Retinal pigment epithelial cell (primary cell): ENCODE data around the gene ME3.
A peak's percentile ranks its signal among the peaks of the same experiment; 100 is the strongest.

ENCODE experiments used
- DNase-seq: peaks from one replicate; pipeline ENCODE4 v3.0.0-alpha.2; 2010; ENCODE audit warnings: low read depth
- H3K4me3 ChIP-seq: 2 replicates; pipeline ENCODE4 v1.5.1; 2011; ENCODE audit warnings: mild to moderate bottlenecking, low read length, control low read depth, moderate library complexity
- TF ChIP-seq, protein P1 (sequence below): conservative IDR thresholded peaks from 2 replicates; pipeline ENCODE4 v1.5.1; 2011; ENCODE audit warnings: low read depth, low read length, control low read depth, inconsistent platforms

Gene ME3

DNA sequence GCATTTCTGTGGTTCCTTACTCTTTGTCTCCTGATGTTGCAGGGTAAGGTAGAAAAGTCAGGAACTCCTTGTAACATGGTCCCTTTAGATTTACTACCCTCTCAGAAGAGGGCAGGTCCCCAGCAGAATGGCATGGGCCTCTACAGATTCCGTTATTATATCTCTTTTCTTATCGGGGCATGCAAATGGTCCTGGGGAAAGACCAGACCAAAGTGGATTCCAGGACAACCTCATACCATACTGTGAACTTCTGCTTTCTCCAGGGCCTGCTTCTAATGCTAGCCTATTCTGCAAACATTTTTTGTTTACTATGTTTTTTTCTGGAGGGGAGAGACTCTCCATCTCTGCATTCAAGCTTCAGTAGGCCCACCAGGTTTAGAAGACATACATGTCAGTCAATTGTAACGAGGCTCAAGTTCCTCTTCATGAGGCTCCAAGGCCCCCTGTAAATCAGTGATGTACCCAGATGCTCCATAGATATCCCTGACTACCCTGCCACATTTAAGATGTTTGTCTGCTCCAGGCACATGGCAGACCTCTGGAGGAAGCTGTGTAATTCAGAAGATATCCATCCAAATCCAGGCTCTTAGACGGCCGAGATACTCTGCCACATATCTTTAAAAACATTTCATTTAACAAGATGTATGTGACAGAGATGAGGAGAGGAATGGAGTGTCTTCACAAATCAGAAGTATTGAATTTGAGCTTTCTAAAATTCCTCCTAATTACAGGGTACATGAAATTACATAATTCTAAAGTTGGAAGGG lies 8.5 kb upstream of the ME3 start:
- TF ChIP-seq, protein P1, sequence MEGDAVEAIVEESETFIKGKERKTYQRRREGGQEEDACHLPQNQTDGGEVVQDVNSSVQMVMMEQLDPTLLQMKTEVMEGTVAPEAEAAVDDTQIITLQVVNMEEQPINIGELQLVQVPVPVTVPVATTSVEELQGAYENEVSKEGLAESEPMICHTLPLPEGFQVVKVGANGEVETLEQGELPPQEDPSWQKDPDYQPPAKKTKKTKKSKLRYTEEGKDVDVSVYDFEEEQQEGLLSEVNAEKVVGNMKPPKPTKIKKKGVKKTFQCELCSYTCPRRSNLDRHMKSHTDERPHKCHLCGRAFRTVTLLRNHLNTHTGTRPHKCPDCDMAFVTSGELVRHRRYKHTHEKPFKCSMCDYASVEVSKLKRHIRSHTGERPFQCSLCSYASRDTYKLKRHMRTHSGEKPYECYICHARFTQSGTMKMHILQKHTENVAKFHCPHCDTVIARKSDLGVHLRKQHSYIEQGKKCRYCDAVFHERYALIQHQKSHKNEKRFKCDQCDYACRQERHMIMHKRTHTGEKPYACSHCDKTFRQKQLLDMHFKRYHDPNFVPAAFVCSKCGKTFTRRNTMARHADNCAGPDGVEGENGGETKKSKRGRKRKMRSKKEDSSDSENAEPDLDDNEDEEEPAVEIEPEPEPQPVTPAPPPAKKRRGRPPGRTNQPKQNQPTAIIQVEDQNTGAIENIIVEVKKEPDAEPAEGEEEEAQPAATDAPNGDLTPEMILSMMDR = no peak
- DNase-seq = no peak
- H3K4me3 ChIP-seq = no peak overlapping the region

DNA sequence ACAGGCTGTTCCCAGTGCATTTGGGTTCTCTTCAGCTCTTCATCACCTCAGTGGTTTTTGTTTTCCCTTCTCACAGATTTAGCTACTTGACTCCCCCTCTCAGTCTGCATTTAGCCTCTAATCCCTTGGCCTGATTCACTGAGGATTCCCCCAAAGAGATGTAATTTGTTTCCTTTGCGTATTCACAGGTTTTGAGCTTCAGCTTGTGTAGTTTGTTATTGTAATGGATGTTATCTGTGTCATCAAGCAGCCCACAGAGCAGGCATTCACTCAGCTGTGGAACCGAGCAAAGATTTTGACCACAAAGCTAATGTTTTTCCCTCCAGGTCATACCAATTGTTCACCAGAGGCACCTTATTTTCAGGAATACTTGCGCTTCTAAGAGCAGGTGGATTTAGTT lies 6.4 kb upstream of the ME3 start:
- no peak overlapping the region for H3K4me3 ChIP-seq
- DNase-seq = no peak
- TF ChIP-seq, protein P1 = no peak

DNA sequence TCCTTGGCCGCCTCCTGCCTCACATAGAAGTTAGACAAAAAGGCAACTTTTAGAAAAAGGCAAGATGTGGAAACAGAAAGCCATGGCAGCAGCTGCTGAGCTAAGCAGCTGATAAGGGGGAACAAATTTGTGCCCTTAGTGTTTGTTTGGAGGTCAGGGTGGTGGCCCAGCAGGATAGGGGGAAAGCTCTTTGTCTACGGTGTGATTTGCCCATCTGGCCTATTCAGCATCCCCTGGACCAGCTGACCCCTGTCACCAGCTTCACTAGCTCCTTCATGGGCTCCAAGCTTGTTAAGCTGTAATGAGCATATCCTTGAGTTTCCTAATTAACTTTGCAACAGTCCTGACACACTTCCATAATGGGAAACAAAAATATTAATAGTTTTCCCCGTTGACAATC lies 5.9 kb upstream of the ME3 start:
- no peak overlapping the region for H3K4me3 ChIP-seq
- TF ChIP-seq, protein P1 = no peak
- DNase-seq = no peak

DNA sequence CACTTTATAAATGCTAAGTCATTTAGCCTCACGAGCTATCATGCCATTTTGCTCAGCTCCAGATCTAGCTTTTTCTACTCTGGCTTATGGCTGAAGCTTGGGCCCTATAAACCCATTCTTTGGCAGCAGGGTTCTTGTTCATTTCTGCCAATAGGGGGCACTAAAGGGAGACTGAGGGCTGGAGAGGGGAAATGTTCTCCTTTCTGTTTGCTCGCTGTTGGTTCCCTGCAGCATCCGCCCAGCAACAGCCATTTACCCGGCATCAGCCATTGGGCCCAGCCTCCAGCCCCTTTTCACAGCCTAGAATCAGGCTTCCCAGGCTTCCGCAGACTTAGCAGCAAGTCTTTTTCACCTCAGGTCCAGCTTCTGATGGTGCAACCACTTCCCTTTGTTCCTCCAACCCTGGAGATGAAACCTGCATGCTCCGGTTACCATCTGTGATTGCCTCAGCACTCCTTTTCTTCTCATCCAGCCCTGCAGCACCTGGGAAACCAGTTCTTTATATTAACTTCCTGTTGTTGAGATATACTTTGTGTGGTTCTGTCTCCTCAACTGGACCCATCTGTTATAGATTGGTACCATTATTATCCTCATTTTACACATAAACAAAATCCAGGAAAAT lies 4.2 kb upstream of the ME3 start:
- no peak overlapping the region for H3K4me3 ChIP-seq
- no peak for DNase-seq
- TF ChIP-seq, protein P1 = peak; percentile 48

DNA sequence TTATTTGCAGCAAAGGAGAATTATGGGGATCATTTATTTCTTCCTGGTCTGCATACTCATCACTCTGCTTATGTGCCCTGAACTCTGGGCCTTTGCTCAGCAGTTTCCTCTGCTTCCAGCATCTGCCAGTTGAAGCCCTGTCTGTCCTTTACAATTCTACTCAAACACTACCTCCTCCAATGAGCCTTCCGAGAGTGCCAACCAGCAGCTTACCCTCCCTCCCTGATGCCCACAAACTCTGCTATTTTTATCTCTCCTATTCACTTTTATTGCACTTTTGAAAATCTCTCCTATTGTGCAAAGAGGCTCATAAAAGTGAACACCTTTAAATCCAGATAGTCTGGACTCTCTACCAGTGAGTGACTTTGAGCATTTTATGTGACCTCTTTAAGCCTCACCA lies 3.6 kb upstream of the ME3 start:
- DNase-seq = no peak
- TF ChIP-seq, protein P1 = no peak
- no peak overlapping the region for H3K4me3 ChIP-seq

DNA sequence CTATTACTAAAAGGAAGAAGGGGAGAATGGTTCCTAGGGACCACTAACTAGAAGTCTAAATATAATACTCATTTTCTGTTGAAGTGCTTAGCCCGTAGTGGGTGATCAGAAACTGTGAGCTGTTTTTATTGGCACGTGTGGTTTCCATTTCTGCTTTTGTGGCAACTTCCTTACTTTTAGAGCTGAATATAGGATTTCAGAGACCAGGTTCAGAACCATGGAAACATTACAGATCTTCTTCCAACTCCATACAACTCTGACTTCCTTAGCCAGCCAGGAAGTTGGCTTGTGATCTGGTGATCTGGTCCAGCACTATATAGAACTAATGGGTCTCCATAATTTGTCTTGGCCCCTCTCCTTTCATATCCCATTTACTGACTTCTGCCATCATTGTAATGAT lies 2.6 kb upstream of the ME3 start:
- DNase-seq = no peak
- H3K4me3 ChIP-seq = no peak overlapping the region

More for the DNA sequence above, 2.6 kb upstream of the ME3 start:
- TF ChIP-seq, protein P1 = no peak
